HepG2 (cell line): ENCODE data around the gene TMEM129. TPM values are rescaled to one million over a fixed set of nuclear protein-coding genes. Genes with fewer than 3 reads are reported as not detected.

Experiments
- CBX5 ChIP-seq: sonication (generic); formaldehyde crosslinking; IDR thresholded peaks from 2 replicates; pipeline ENCODE4 v1.4.0; 2020; ENCODE audit warnings: missing genetic modification reagents, borderline replicate concordance
- GATAD2A ChIP-seq: IDR thresholded peaks from 2 replicates; pipeline ENCODE4 v1.6.1; 2016
- HNRNPUL1 ChIP-seq: fragments of 200-400 bp; formaldehyde crosslinking; IDR thresholded peaks from 2 replicates; pipeline ENCODE4 v1.6.1; 2017; ENCODE audit warnings: low read depth, mild to moderate bottlenecking, low read length, moderate library complexity
- KDM5B ChIP-seq: sonication (generic); formaldehyde crosslinking; IDR thresholded peaks from 2 replicates; pipeline ENCODE4 v1.4.0; 2020; ENCODE audit warnings: missing genetic modification reagents, mild to moderate bottlenecking, borderline replicate concordance
- KDM6A ChIP-seq: IDR thresholded peaks from 2 replicates; pipeline ENCODE4 v1.6.1; 2016; ENCODE audit warnings: low read depth
- POLR2AphosphoS2 ChIP-seq: IDR thresholded peaks from 2 replicates; pipeline ENCODE4 v1.6.1; 2011; ENCODE audit warnings: low read depth, low read length, improper control_type of control experiment
- RAD51 ChIP-seq: fragments of 450-650 bp; IDR thresholded peaks from 2 replicates; pipeline ENCODE4 v1.6.1; 2016; ENCODE audit warnings: borderline replicate concordance
- SPEN ChIP-seq: sonication (generic); formaldehyde crosslinking; IDR thresholded peaks from 2 replicates; pipeline ENCODE4 v1.5.1; 2020; ENCODE audit warnings: low read depth, mild to moderate bottlenecking, missing genetic modification reagents
- THYN1 ChIP-seq: sonication (generic); formaldehyde crosslinking; IDR thresholded peaks from 2 replicates; pipeline ENCODE4 v1.8.1; 2023; ENCODE audit warnings: low read depth, mild to moderate bottlenecking, moderate library complexity, missing genetic modification reagents, borderline replicate concordance
- ZKSCAN1 ChIP-seq: fragments of 150-350 bp; IDR thresholded peaks from 2 replicates; pipeline ENCODE4 v1.6.1; 2014; ENCODE audit warnings: low read length
- ZNF160 ChIP-seq: sonication (generic); formaldehyde crosslinking; IDR thresholded peaks from 2 replicates; pipeline ENCODE4 v1.8.0; 2022; ENCODE audit warnings: mild to moderate bottlenecking, inconsistent platforms, missing genetic modification reagents
- ZNF232 ChIP-seq: sonication (generic); formaldehyde crosslinking; IDR thresholded peaks from 2 replicates; pipeline ENCODE4 v1.4.0; 2020; ENCODE audit warnings: missing genetic modification reagents, borderline replicate concordance
- ZNF292 ChIP-seq: sonication (generic); formaldehyde crosslinking; IDR thresholded peaks from 2 replicates; pipeline ENCODE4 v1.8.1; 2022; ENCODE audit warnings: mild to moderate bottlenecking, low read depth, missing genetic modification reagents, borderline replicate concordance
- ZNF33B ChIP-seq: sonication (generic); formaldehyde crosslinking; IDR thresholded peaks from 2 replicates; pipeline ENCODE4 v1.5.1; 2020; ENCODE audit warnings: mild to moderate bottlenecking, missing genetic modification reagents
- ZNF350 ChIP-seq: sonication (generic); formaldehyde crosslinking; IDR thresholded peaks from 2 replicates; pipeline ENCODE4 v1.4.0; 2020; ENCODE audit warnings: mild to moderate bottlenecking, low read depth, missing genetic modification reagents, borderline replicate concordance
- ZNF557 ChIP-seq: sonication (generic); formaldehyde crosslinking; IDR thresholded peaks from 2 replicates; pipeline ENCODE4 v1.4.0; 2020; ENCODE audit warnings: missing genetic modification reagents
- ZNF589 ChIP-seq: sonication (generic); formaldehyde crosslinking; conservative IDR thresholded peaks from 2 replicates; pipeline ENCODE4 v1.8.0; 2022; ENCODE audit warnings: mild to moderate bottlenecking, moderate library complexity, missing genetic modification reagents
- polyA plus RNA-seq, 8 experiments: library from polyadenylated mRNA; depleted of rRNA in 3 of 8; stranded (reverse) in 7 of 8; unstranded in 1 of 8; fragments of >200 nt; fragmentation: Illumina TruSeq in 4 of 8; extraction: Trizol in 4 of 8; gene quantifications; 2 replicates each; pipeline versions ENCODE4 v1.2.1 to v1.2.3, GENCODE V29; 2011 to 2016; ENCODE audit warnings: low read depth in 4 of 8, missing spikeins in 1 of 8, mixed read lengths in 1 of 8; ENCODE audit not compliant: insufficient read depth in 1 of 8
- total RNA-seq, 5 experiments: library from RNA; depleted of rRNA; stranded (reverse); fragments of >200 nt; fragmentation: Illumina TruSeq; extraction: Trizol; gene quantifications; 2 replicates each; pipeline ENCODE4 v1.2.3, GENCODE V29; 2016; ENCODE audit warnings: low read depth in 1 of 5
- TF ChIP-seq, protein P1 (sequence below): sonication (generic); formaldehyde crosslinking; IDR thresholded peaks from 2 replicates; pipeline ENCODE4 v1.8.1; 2022; ENCODE audit warnings: low read depth, mild to moderate bottlenecking, missing genetic modification reagents
- TF ChIP-seq, protein P2 (sequence below), 2 experiments: sonication (generic) in 1 of 2; formaldehyde crosslinking in 1 of 2; IDR thresholded peaks; 2 replicates each; pipeline versions ENCODE4 v1.4.0 to v1.6.1; 2018 to 2020; ENCODE audit warnings: missing genetic modification reagents in 2 of 2, borderline replicate concordance in 1 of 2, low read depth in 1 of 2, mild to moderate bottlenecking in 1 of 2, missing biosample characterization in 1 of 2
- TF ChIP-seq, protein P3 (sequence below): sonication (generic); formaldehyde crosslinking; IDR thresholded peaks from 2 replicates; pipeline ENCODE4 v1.8.1; 2023; ENCODE audit warnings: mild to moderate bottlenecking, missing genetic modification reagents
- TF ChIP-seq, protein P4 (sequence below): sonication (generic); formaldehyde crosslinking; conservative IDR thresholded peaks from 2 replicates; pipeline ENCODE4 v1.8.1; 2023; ENCODE audit warnings: missing genetic modification reagents
- TF ChIP-seq, protein P5 (sequence below): IDR thresholded peaks from 2 replicates; pipeline ENCODE4 v1.6.1; 2016; ENCODE audit warnings: low read depth, borderline replicate concordance

Gene TMEM129
- total and polyA plus RNA-seq, 2 of the 13 experiments (the other 11 are each of a cell fraction or from before 2014, with no cell fraction given), result 19.0 to 25.8 TPM

DNA sequence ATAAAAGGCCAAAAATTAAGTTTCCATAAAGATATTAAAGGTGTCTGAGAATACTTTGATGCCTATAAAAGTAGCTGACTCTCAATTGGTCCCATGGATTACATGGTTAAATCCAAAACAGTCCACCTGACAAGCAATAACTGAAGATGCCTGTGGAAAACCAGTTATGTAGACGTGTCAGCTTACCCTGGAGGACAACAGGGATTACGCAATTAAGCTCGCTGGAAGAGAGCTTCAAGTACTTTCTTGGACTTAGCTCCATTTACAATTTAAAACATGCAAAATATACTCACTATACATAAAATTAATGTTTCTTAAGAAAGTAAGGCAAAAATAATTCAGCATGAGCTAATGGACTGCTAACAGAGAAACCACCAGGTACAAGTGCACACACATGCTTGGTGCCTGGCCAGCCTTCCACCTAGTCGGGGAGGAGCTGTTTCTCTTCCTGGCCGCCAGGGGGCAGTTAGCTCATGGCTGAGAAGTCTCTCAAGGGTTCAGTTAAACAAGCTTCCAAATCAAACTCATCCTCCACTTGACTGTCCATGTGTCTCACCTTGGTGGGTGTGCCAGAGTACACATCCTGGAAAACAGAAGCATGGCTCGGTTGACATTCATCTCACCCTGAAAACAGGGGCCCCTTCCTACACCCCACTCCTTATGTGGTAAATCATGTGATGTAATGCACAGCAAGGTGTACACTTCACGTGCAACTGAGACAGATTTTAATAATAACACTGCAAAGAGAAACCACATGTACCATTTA is 27.8 kb downstream of the TMEM129 start (continued):
- TF ChIP-seq, protein P1, sequence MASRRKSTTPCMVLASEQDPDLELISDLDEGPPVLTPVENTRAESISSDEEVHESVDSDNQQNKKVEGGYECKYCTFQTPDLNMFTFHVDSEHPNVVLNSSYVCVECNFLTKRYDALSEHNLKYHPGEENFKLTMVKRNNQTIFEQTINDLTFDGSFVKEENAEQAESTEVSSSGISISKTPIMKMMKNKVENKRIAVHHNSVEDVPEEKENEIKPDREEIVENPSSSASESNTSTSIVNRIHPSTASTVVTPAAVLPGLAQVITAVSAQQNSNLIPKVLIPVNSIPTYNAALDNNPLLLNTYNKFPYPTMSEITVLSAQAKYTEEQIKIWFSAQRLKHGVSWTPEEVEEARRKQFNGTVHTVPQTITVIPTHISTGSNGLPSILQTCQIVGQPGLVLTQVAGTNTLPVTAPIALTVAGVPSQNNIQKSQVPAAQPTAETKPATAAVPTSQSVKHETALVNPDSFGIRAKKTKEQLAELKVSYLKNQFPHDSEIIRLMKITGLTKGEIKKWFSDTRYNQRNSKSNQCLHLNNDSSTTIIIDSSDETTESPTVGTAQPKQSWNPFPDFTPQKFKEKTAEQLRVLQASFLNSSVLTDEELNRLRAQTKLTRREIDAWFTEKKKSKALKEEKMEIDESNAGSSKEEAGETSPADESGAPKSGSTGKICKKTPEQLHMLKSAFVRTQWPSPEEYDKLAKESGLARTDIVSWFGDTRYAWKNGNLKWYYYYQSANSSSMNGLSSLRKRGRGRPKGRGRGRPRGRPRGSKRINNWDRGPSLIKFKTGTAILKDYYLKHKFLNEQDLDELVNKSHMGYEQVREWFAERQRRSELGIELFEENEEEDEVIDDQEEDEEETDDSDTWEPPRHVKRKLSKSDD (CRISPR knock-in tag), result no peak
- no peak for TF ChIP-seq THYN1 (CRISPR knock-in tag)
- TF ChIP-seq, protein P2, sequence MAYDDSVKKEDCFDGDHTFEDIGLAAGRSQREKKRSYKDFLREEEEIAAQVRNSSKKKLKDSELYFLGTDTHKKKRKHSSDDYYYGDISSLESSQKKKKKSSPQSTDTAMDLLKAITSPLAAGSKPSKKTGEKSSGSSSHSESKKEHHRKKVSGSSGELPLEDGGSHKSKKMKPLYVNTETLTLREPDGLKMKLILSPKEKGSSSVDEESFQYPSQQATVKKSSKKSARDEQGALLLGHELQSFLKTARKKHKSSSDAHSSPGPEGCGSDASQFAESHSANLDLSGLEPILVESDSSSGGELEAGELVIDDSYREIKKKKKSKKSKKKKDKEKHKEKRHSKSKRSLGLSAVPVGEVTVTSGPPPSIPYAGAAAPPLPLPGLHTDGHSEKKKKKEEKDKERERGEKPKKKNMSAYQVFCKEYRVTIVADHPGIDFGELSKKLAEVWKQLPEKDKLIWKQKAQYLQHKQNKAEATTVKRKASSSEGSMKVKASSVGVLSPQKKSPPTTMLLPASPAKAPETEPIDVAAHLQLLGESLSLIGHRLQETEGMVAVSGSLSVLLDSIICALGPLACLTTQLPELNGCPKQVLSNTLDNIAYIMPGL (CRISPR knock-in tag; IDR thresholded peaks at IDR 0.05; ENCODE audit: borderline replicate concordance in 1 of 2, low read depth in 1 of 2), result peak in 1 of 2 experiments; percentile 50; a peak in 1 of 4 replicates
- peak; percentile 61; the same call in 1 of the 2 replicates for TF ChIP-seq CBX5 (CRISPR knock-in tag)
- no peak for TF ChIP-seq ZNF350 (CRISPR knock-in tag)
- no peak for TF ChIP-seq ZNF232 (CRISPR knock-in tag)
- no peak for TF ChIP-seq KDM5B
- TF ChIP-seq ZNF33B (CRISPR knock-in tag), result no peak
- TF ChIP-seq GATAD2A, result no peak
- TF ChIP-seq, protein P3, sequence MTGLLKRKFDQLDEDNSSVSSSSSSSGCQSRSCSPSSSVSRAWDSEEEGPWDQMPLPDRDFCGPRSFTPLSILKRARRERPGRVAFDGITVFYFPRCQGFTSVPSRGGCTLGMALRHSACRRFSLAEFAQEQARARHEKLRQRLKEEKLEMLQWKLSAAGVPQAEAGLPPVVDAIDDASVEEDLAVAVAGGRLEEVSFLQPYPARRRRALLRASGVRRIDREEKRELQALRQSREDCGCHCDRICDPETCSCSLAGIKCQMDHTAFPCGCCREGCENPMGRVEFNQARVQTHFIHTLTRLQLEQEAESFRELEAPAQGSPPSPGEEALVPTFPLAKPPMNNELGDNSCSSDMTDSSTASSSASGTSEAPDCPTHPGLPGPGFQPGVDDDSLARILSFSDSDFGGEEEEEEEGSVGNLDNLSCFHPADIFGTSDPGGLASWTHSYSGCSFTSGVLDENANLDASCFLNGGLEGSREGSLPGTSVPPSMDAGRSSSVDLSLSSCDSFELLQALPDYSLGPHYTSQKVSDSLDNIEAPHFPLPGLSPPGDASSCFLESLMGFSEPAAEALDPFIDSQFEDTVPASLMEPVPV (CRISPR knock-in tag), result no peak
- no peak for TF ChIP-seq ZNF589 (CRISPR knock-in tag)
- peak; percentile 31; the same call in 1 of the 2 replicates for TF ChIP-seq SPEN (CRISPR knock-in tag)
- no peak for TF ChIP-seq POLR2AphosphoS2
- no peak for TF ChIP-seq HNRNPUL1
- no peak for TF ChIP-seq RAD51
- TF ChIP-seq, protein P4, sequence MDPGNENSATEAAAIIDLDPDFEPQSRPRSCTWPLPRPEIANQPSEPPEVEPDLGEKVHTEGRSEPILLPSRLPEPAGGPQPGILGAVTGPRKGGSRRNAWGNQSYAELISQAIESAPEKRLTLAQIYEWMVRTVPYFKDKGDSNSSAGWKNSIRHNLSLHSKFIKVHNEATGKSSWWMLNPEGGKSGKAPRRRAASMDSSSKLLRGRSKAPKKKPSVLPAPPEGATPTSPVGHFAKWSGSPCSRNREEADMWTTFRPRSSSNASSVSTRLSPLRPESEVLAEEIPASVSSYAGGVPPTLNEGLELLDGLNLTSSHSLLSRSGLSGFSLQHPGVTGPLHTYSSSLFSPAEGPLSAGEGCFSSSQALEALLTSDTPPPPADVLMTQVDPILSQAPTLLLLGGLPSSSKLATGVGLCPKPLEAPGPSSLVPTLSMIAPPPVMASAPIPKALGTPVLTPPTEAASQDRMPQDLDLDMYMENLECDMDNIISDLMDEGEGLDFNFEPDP (CRISPR knock-in tag), result 0 out of 2 replicates have a peak, but pooled peaks have one; percentile 53
- no peak for TF ChIP-seq ZNF292 (CRISPR knock-in tag)
- TF ChIP-seq ZKSCAN1, result no peak
- TF ChIP-seq, protein P5, sequence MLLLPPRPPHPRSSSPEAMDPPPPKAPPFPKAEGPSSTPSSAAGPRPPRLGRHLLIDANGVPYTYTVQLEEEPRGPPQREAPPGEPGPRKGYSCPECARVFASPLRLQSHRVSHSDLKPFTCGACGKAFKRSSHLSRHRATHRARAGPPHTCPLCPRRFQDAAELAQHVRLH, result peak; percentile 57; the same call in 1 of the 2 replicates
- no peak for TF ChIP-seq ZNF557
- no peak for TF ChIP-seq ZNF160 (CRISPR knock-in tag)
- no peak for TF ChIP-seq KDM6A (CRISPR knock-in tag)
